ENCODE data around the gene RBFOX2.

DNA sequence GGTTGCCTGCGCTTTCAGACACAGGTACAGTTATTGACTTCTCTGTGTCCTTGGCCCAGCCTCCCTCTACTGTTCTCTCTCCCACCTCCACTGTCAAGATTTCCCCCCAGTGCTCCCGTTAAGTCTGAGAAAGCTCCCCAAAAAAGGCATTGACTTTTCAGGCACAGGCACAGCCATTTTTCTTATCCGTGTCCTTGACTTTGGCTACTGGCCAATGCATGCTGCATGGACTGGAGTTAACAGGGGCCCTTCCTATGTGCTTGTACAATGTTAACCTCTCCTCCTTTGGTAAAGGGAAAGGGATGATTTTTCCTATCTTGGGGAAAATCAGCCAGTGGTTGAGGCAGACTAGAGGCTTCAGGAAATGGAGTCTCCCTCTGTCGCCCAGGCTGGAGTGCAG is 306.7 kb downstream of the RBFOX2 start:
- TF ChIP-seq, protein P1, sequence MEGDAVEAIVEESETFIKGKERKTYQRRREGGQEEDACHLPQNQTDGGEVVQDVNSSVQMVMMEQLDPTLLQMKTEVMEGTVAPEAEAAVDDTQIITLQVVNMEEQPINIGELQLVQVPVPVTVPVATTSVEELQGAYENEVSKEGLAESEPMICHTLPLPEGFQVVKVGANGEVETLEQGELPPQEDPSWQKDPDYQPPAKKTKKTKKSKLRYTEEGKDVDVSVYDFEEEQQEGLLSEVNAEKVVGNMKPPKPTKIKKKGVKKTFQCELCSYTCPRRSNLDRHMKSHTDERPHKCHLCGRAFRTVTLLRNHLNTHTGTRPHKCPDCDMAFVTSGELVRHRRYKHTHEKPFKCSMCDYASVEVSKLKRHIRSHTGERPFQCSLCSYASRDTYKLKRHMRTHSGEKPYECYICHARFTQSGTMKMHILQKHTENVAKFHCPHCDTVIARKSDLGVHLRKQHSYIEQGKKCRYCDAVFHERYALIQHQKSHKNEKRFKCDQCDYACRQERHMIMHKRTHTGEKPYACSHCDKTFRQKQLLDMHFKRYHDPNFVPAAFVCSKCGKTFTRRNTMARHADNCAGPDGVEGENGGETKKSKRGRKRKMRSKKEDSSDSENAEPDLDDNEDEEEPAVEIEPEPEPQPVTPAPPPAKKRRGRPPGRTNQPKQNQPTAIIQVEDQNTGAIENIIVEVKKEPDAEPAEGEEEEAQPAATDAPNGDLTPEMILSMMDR (IDR thresholded peaks at IDR 0.05 in 8 of 11, conservative IDR thresholded peaks at IDR 0.05 in 3 of 11), result no peak
- TF ChIP-seq POLR2AphosphoS5 (IDR thresholded peaks at IDR 0.05) (no peak), POLR2A (IDR thresholded peaks at IDR 0.05) (no peak)
